ENCODE measurements around the gene SNX20.

The SNX20 gene

GRCh38 chr16:50681021-50681885, at the start of gene SNX20:
Gene SNX20 (minus strand): TSS chr16:50681312. CDS start chr16:50677526, 3,786 bp downstream.
- peak in 1 of 2 donors; percentile 42 for DNase-seq (ENCODE audit: low read depth in 2 of 2)

GRCh38 chr16:50724306-50724705, 43.2 kb upstream of the SNX20 start:
- no peak for DNase-seq (ENCODE audit: low read depth in 2 of 2)

- DNase-seq (ENCODE audit: low read depth in 2 of 2), result no peak
Observed at GRCh38 chr16:50722960-50723359, 41.8 kb upstream of the SNX20 start.

- DNase-seq (ENCODE audit: low read depth in 2 of 2), result no peak
Observed at GRCh38 chr16:50722405-50722737, 41.3 kb upstream of the SNX20 start.

- no peak for DNase-seq (ENCODE audit: low read depth in 2 of 2)
Observed at GRCh38 chr16:50721549-50722404, 40.7 kb upstream of the SNX20 start.

GRCh38 chr16:50719401-50720337, 38.6 kb upstream of the SNX20 start:
- no peak for DNase-seq (ENCODE audit: low read depth in 2 of 2)

GRCh38 chr16:50718761-50719400, 37.8 kb upstream of the SNX20 start:
- no peak for DNase-seq (ENCODE audit: low read depth in 2 of 2)

GRCh38 chr16:50718061-50718760, 37.1 kb upstream of the SNX20 start:
- no peak for DNase-seq (ENCODE audit: low read depth in 2 of 2)

GRCh38 chr16:50717494-50717893, 36.4 kb upstream of the SNX20 start:
- no peak for DNase-seq (ENCODE audit: low read depth in 2 of 2)

GRCh38 chr16:50717091-50717490, 36.0 kb upstream of the SNX20 start:
- DNase-seq (ENCODE audit: low read depth in 2 of 2), result no peak

- no peak for DNase-seq (ENCODE audit: low read depth in 2 of 2)
Observed at GRCh38 chr16:50712956-50713355, 31.8 kb upstream of the SNX20 start.

- no peak for DNase-seq (ENCODE audit: low read depth in 2 of 2)
Observed at GRCh38 chr16:50712560-50712898, 31.4 kb upstream of the SNX20 start.

GRCh38 chr16:50711862-50712559, 30.9 kb upstream of the SNX20 start:
- no peak for DNase-seq (ENCODE audit: low read depth in 2 of 2)

- no peak for DNase-seq (ENCODE audit: low read depth in 2 of 2)
Observed at GRCh38 chr16:50711040-50711439, 29.9 kb upstream of the SNX20 start.

GRCh38 chr16:50709980-50710379, 28.9 kb upstream of the SNX20 start:
- DNase-seq (ENCODE audit: low read depth in 2 of 2), result no peak

- no peak for DNase-seq (ENCODE audit: low read depth in 2 of 2)
Observed at GRCh38 chr16:50709061-50709684, 28.1 kb upstream of the SNX20 start.

GRCh38 chr16:50708373-50709060, 27.4 kb upstream of the SNX20 start:
- no peak for DNase-seq (ENCODE audit: low read depth in 2 of 2)

GRCh38 chr16:50706250-50706649, 25.1 kb upstream of the SNX20 start:
- no peak for DNase-seq (ENCODE audit: low read depth in 2 of 2)
